ENCODE measurements around the gene COQ8B. TPM values are rescaled to one million over a fixed set of nuclear protein-coding genes. Genes with fewer than 3 reads are reported as not detected.

Gene COQ8B
- polyA plus RNA-seq, 1 experiment, result 35.3 TPM

DNA sequence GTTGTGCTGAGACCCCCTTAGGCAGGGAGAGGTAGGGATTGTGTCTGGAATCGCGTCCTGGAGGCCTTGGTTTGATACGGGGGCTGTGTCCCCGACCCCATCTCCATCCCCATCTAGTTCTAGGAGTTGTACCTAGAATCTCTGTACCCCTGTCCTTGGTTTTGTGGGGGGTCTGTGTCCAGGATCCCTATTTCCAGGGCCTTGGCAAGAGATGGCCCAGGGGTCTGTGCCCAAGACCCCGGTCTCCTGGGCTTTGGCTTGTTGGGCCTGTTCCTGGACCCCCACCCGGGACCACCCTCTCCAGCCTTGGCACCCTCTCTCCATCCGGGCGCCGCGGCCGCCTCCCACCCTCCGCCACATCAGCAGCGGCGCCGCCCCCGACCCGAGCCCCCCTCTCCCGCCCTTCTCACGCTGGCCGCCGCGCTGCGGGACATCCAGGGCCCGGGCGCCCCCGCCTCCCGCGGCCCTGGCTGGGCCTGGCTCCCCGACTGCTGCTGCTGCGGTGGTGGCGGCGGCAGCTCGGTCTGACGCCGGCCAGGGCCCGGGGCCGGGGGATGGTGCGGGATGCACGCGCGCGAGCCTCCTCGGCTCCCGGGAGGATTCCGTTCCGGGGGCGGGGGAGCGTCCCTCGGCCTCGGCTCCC lies 26.5 kb downstream of the COQ8B start, which contains the start of gene NUMBL:
Gene NUMBL (minus strand): TSS at position 602 of the 643 bp plus-strand sequence. CDS start 168 bp downstream, at position 434.
- Histone ChIP-seq H3K36me3 (ENCODE audit: control insufficient read depth, insufficient read depth, low read length) (peaks cover 23% of the 10 kb centered on the region), H3K4me3 (ENCODE audit: low read depth, low read length) (peak within 1 kb of the TSS; percentile 61), H3K27me3 (ENCODE audit: control insufficient read depth, insufficient read depth, low read length) (no peaks in the 10 kb centered on the region)
- TF ChIP-seq, protein P1, sequence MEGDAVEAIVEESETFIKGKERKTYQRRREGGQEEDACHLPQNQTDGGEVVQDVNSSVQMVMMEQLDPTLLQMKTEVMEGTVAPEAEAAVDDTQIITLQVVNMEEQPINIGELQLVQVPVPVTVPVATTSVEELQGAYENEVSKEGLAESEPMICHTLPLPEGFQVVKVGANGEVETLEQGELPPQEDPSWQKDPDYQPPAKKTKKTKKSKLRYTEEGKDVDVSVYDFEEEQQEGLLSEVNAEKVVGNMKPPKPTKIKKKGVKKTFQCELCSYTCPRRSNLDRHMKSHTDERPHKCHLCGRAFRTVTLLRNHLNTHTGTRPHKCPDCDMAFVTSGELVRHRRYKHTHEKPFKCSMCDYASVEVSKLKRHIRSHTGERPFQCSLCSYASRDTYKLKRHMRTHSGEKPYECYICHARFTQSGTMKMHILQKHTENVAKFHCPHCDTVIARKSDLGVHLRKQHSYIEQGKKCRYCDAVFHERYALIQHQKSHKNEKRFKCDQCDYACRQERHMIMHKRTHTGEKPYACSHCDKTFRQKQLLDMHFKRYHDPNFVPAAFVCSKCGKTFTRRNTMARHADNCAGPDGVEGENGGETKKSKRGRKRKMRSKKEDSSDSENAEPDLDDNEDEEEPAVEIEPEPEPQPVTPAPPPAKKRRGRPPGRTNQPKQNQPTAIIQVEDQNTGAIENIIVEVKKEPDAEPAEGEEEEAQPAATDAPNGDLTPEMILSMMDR (IDR thresholded peaks at IDR 0.05; ENCODE audit: insufficient read depth, low read depth, low read length), result no peak
- ChIA-PET CTCF (interaction anchor here (0.9 to 1.9 kb wide), 6 partner anchors 8 to 116 kb away, joined by 3 to 6 read pairs (median 4); no protein-coding TSS in a partner anchor), POLR2A (no interaction called here)
- no peak for DNase-seq (ENCODE audit: low read depth)

DNA sequence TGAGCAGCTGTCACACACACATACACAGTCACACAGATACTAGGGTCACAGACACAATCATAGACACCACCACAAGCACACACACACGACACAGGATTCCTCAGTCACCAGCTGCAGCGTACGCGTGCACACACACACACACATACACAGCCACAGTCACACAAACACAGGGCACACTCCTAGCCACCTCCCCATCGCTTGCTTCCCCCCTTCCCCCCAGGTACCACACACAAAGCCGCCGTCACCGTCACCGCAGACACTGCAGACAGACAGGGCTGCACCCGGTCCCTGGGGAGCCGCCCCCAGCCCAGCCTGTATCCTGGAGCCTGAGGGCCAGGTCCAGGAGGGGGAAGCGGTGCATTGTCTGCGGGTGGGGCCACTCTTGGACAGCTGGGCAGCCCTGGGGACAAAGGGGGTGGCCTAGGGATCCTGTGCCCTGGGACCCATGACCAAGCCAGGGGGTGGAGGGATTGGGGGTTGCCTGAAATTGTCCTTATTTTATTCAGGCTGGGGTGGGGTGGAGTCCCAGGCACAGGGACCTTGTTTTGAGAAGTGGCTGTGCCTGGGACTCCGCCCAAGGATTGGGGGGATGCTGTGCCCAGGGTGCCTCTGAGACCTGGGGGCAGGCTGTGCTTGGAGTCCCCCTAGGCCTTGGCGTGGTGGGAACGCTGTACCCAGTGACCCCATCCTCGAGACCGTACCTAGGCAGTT lies 27.2 kb downstream of the COQ8B start:
- DNase-seq (ENCODE audit: low read depth), result no peak
- ChIA-PET POLR2A (interaction anchor here (0.6 kb wide), 2 partner anchors 27 to 43 kb away, joined by 4 read pairs; partner anchors contain the start of gene COQ8B), CTCF (no interaction called here)
- H3K27me3 ChIP-seq (ENCODE audit: control insufficient read depth, insufficient read depth, low read length), result no peaks in the 10 kb centered on the region
- TF ChIP-seq, protein P1 (IDR thresholded peaks at IDR 0.05; ENCODE audit: insufficient read depth, low read depth, low read length), result no peak
- H3K4me3 ChIP-seq (ENCODE audit: low read depth, low read length), result peak overlapping the region; percentile 61
- peaks cover 25% of the 10 kb centered on the region for H3K36me3 ChIP-seq (ENCODE audit: control insufficient read depth, insufficient read depth, low read length)

DNA sequence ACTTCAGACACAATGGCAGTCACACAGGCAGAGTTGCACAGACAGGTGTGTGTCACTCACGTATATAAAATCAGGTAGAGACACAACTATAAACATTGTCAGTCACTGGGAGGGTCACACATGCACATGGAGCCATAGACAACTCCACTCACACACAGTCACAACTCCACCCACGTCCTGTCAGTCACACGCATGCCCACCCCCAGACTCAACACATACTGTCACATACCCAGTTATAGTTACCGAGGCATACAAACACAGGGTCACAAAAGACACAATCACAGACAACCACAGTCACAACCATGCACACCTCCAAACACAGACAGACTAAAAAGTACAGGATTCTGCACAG lies 27.7 kb downstream of the COQ8B start:
- ChIA-PET POLR2A (interaction anchor here (0.6 kb wide), 2 partner anchors 27 to 42 kb away, joined by 4 read pairs; partner anchors contain the start of gene COQ8B), CTCF (interaction anchor here (1.1 kb wide), 1 partner anchor 26 kb away, joined by 4 read pairs; no protein-coding TSS in a partner anchor)
- TF ChIP-seq, protein P1 (IDR thresholded peaks at IDR 0.05; ENCODE audit: insufficient read depth, low read depth, low read length), result no peak
- Histone ChIP-seq H3K4me3 (ENCODE audit: low read depth, low read length) (peak overlapping the region; percentile 61), H3K27me3 (ENCODE audit: control insufficient read depth, insufficient read depth, low read length) (no peaks in the 10 kb centered on the region), H3K36me3 (ENCODE audit: control insufficient read depth, insufficient read depth, low read length) (peaks cover 24% of the 10 kb centered on the region)
- DNase-seq (ENCODE audit: low read depth), result no peak

DNA sequence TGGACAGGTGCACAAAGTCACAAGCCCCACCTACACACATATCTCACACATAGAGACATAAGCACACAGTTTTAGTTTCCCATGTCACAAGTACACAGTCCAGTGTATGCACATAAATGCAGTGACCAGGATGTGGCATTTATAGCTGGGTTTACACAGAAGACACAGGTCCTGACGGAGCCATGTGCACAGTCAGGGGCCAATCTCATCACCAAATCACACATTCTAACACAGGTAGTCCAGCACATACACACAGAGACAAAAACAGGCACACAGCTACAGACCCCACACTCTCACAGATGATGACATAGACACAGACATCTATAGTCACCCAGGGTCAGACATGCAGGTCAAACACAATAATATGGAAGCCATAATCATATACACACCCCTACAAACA lies 28.4 kb downstream of the COQ8B start:
- ChIA-PET POLR2A (no interaction called here), CTCF (interaction anchor here (0.7 to 1.1 kb wide), 2 partner anchors 25 to 119 kb away, joined by 3 to 4 read pairs; no protein-coding TSS in a partner anchor)
- H3K36me3 ChIP-seq (ENCODE audit: control insufficient read depth, insufficient read depth, low read length), result peaks cover 25% of the 10 kb centered on the region
- no peak for DNase-seq (ENCODE audit: low read depth)
- H3K27me3 ChIP-seq (ENCODE audit: control insufficient read depth, insufficient read depth, low read length), result no peaks in the 10 kb centered on the region
- TF ChIP-seq, protein P1 (IDR thresholded peaks at IDR 0.05; ENCODE audit: insufficient read depth, low read depth, low read length), result no peak
- peak overlapping the region; percentile 61 for H3K4me3 ChIP-seq (ENCODE audit: low read depth, low read length)

DNA sequence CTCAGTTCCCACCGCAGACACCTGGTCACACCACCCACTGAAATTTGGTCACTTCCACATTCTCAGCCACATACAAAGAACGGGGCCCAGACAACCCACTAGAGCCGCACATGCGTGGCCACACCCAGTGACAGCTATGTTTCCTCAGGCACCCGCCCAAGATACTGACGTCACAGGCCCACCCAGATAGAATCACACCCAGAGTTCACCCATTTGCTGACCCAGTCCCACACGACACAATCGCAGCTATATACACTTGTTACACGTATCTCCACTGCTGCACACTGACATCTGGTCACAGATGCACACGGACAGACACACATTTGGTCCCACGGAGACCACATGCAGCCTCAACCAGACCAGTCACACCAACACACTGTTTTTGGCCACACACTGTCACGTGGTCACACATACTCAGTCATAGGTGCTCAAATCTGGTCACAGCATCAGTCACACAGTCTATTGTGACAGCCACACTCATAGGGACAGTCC lies 29.1 kb downstream of the COQ8B start:
- TF ChIP-seq, protein P1 (IDR thresholded peaks at IDR 0.05; ENCODE audit: insufficient read depth, low read depth, low read length), result no peak
- no peaks in the 10 kb centered on the region for H3K27me3 ChIP-seq (ENCODE audit: control insufficient read depth, insufficient read depth, low read length)
- peak overlapping the region; percentile 3; the same call in 1 of the 2 replicates for H3K4me3 ChIP-seq (ENCODE audit: low read depth, low read length)
- peak; percentile 62 for DNase-seq (ENCODE audit: low read depth)
- CTCF ChIA-PET, result interaction anchor here (2.6 kb wide), 1 partner anchor 24 kb away, joined by 10 read pairs; no protein-coding TSS in a partner anchor
- H3K36me3 ChIP-seq (ENCODE audit: control insufficient read depth, insufficient read depth, low read length), result peaks cover 27% of the 10 kb centered on the region
- POLR2A ChIA-PET, result no interaction called here

Data from BJ (cell line).